Renal pelvis (tissue), 4 donors: ENCODE data around the gene ULK4. TPM values are rescaled to one million over a fixed set of nuclear protein-coding genes. Genes with fewer than 3 reads are reported as not detected.
"Not testable (repeated sequence)": the region's sequence is repeated elsewhere in the genome, so short reads cannot be mapped to it uniquely, and the experiment has no call there.

Experiments
- DNase-seq: peaks from one replicate; pipeline ENCODE4 v3.0.0-alpha.2; 2013
- polyA plus RNA-seq, 3 donors: library from polyadenylated mRNA; unstranded; fragments of 120-200 nt; gene quantifications; one replicate each; pipeline ENCODE4 v1.2.1, GENCODE V29; 2013; ENCODE audit not compliant: insufficient read length in 3 of 3

The ULK4 gene
- polyA plus RNA-seq, 3 donors: 4.9 to 5.6 (median 4.9) TPM

DNA sequence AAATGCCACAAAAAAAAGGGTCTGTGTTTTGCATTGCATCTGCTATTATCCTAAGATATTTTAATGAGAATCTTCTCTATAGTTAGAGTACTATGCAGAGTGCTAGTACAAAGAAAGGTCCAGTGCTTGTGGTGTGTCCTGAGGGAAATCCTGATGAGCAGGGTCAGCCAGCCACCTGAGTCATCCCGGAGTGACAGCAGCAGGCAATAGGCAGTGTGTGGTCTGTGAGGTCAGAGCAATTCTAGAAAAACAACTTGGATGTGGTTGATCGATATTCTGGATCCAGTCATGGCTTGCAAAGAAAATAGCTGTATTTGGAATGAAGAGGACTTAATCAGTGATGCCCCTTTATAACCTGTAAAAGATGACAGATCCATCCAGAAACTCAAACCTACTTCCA is 643.4 kb downstream of the ULK4 start:
- no peak for DNase-seq

GRCh38 chr3:41317718-41318117 is 644.2 kb downstream of the ULK4 start:
- DNase-seq: no peak

DNA sequence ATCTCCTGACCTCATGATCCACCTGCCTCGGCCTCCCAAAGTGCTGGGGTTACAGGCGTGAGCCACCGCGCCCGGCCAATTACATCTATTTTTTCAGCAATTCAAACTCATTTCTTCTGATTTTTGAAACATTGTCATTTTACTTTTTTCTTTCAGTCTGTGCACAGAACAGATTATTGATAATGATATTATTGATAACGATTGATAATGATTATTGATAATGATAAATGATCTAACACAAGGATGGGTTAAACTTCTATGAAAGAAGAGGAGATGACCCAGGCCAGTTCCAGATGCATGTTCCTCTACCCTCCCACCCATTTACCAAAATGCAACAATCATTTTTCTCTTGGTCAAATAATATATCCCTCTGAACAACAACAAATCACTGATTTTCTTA is 644.6 kb downstream of the ULK4 start:
- no peak for DNase-seq

DNA sequence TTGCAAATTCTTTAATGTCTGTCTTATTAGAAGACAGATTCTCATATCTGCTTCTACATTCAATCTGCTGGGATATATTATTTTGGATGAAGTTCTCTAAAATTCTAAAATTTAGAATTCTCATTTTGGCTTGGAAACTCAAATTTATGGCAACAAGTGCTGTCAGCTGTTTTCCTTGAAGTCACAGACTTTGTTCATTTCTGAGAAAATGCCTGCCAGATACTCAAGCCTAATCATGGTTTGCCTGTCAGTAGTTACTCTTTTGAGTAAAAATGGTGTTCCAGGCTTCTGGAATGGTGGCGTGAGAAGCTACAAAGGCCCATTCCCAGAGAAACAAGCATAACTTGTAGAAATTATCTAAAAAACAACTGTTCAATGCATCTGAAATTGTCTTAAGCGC is 646.8 kb downstream of the ULK4 start:
- no peak for DNase-seq

DNA sequence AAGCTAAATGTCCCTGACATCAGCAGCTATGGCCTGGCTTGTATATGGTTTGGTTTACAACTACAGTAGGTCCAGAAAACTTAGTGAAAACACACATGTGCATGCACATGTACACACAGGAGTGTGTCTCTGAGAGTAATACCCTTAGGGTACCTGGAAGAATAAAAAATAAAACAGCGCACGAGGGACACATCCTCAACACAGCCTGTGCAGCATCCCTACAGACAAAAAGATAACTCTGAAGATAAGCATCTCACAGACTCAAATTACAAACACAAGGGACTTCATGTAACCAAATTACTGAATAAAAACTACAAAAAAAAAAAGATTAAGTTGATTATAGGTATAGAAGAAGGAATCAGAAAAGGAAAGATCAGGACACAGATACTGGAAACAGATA is 653.8 kb downstream of the ULK4 start:
- no peak for DNase-seq

DNA sequence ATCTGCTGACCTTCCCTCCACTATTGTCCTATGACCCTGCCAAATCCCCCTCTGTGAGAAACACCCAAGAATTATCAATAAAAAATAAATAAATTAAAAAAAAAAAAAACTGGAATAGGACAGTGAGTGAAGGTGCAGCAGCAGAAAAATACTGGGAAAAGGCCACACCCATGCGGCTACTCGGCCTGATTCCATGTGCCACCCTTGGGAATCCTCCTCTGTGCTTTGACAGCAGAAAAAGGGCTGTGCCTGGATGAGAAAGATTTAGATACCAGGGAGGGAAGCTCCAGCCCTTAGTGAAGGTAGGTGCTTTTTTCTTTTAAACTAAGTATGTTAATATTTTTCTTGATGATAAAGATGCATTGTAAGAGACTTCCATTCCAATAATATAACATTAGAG is 654.8 kb downstream of the ULK4 start:
- DNase-seq: no peak

DNA sequence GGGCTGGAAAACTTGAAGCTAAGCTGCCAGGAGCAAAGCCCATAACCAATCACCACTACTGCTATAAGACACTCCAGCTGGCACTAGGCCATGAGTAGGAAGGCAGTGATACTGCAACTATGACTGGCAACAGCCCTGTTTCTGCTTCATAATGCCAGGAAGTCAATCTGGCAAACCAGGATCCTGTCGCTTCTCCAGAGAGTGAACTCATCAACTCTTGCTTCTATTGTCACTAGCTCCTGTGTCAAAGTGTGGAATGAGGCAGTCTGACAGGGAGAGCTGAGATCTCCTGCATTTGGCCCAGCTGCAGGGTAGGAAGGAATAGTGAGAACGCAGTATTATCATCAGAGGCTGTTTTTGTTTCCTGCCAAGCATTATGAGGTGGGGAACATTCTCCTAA is 657.3 kb downstream of the ULK4 start:
- DNase-seq: no peak

GRCh38 chr3:41302295-41302694 is 659.6 kb downstream of the ULK4 start:
- no peak for DNase-seq

- DNase-seq: no peak
These were observed 660.4 kb downstream of the ULK4 start for GRCh38 chr3:41301548-41301947.

DNA sequence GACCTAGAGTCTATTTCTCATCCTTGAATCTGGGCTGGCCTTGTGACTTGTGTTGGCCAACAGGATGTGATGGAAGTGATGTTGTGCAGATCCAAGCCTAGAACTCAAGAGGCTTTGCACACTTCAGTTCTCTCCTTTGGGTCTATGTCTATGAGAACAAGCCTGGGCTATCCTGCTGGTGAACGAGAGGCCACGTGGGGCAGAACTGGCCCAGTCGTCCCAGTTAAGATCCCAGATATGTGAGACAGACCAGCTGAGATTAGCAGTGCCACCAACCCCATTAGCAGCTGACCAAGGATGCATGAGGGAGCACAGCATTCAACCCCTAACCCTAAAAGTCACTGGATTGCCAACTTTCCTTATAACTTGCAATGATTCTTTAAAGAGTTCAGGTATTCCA is 662.9 kb downstream of the ULK4 start:
- DNase-seq: no peak

- DNase-seq: no peak
These were observed 664.2 kb downstream of the ULK4 start for GRCh38 chr3:41297750-41298149.

GRCh38 chr3:41296556-41296955 is 665.3 kb downstream of the ULK4 start:
- DNase-seq: no peak

DNA sequence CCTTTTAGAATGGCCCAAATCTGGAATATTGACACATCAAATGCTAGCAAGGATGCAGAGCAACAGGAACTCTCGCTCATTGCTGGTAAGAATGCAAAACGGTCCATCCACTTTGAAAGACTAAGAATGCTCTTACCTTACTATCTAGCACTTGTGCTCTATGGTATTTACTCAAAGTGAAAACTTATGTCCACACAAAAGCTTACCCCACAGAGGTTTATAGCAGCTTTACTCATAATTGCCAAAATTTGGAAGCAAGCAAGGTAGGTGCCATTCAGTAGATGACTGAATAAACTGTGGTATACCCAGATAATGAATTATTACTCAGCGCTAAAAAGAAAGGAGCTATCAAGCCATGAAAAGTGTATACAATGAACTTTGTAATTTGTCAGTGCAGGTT is 666.2 kb downstream of the ULK4 start:
- no peak for DNase-seq

GRCh38 chr3:41293169-41293681 is 668.7 kb downstream of the ULK4 start:
- DNase-seq: no peak

GRCh38 chr3:41290736-41291135 is 671.2 kb downstream of the ULK4 start:
- DNase-seq: no peak

DNA sequence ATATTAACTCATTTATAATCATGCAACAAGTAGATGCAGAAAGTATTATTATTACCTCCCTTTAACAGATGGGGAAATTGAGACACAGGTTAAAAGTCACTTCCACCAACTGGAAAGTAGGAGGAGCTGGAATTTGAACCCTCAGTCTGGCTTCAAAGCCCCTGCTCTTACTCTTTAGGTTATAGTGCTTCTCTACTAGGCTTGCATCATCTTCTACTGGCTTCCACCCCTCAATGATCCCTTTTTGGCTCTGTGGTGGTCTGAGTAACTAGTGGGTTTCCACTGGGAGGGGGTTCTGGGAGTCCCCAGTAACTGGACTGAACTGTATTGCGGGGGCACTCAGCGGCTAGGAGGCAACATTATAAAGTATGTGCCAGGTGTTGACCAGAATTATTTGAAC is 671.6 kb downstream of the ULK4 start:
- DNase-seq: no peak

- DNase-seq: no peak
These were observed 673.1 kb downstream of the ULK4 start for GRCh38 chr3:41288785-41289184.

DNA sequence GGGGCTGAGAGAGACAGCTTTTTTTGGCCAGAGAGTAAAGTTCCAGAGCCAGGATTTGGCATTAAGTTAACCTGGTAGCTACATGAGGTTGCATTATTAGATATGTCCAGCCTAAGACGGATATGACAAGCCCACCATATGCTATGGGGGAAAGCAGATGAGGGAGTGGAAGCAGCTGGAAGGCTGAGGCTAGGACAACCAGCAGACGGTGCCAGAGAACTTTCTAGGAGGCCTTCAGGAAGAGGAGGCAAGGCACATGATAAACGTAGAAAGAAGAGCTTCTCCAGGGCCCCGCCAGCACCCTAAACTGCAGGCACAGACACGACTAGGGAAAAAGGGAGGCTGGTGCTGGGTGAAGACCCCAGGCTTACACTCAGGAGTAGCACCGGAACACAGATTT is 675.6 kb downstream of the ULK4 start:
- no peak for DNase-seq

DNA sequence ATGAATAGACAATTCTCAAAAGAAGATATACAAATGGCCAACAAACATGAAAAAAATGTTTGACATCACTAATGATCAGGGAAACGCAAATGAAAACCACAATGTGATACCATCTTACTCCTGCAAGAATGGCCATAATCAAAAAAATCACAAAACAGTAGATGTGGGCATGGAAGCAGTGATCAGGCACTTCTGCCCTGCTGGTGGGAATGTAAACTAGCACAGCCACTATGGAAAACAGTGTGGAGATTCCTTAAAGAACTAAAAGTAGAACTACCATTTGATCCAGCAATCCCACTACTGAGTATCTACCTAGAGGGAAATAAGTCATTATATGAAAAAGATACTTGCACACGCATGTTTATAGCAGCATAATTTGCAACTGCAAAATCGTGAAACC is 677.0 kb downstream of the ULK4 start:
- not testable (repeated sequence) for DNase-seq

GRCh38 chr3:41277790-41278465 is 684.0 kb downstream of the ULK4 start:
- DNase-seq: no peak

DNA sequence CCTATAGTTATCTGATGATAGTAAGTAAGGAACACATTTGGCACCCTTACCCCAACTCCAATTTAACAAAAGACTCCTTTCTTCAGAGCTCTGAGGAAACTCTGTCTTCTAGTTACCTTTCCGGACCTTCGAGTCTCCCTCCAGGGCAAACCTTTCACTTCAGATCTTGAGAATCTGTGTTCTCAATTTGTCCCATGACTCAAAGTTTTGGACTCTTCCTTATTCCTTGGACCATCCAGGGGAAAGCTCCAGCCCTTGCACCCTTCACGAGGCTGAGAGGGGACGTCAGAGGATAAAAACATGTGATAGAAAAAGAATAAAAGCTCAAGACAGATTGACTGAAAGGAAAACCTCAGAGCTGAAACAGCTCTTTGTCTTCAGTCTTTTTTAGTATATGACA is 685.7 kb downstream of the ULK4 start:
- no peak for DNase-seq

DNA sequence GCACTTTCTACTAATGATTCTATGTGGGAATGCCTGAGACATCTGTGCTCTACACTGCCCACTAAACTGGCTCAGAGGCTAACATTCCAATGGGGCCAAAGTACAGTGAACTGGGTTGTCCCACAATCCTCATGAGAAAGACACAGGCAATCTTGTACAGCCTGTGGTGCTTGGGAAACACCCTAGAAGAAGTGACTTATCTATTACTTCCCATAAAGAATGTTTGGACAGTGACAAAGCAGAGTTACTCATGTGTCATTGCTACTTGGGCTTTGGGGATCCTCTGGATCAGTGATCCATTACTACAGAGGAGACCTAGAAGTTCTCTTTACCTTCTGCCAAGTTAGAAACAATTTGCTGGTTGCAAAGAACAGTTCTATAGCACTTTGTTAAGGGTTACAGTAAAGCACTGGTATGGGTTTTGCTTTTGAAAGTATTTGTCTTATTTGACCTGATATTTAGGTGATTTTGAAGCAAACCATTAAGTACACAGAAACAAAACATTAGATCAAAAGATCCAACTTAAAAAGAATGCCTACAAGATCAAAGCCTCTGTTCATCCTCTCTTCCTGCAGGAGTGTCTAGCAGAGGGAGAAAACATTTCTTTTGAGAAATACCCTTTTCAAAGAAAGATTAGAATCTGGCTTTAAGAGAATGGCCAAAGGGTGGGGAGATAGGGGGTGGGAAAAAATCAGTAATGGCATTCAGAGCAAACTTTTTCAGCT is 686.8 kb downstream of the ULK4 start:
- DNase-seq: no peak

DNA sequence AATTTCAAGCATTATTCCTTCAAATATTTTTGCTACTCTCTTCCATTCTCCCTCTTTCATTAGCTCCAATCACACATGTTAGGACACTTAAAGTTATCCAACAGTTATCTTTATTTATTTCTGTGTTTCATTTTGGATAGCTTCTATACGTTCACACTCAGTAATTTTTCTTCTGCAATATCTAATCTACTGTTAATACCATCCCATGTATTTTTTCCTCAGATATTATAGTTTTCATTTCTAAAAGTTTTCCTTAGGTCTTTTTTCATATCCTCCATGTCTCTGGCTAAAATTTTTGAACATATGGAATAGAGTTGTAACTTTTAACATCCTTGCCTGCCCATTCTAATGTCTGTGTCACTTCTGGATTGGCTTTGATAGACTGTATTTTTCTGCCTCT is 689.2 kb downstream of the ULK4 start:
- DNase-seq: no peak
